ENCODE measurements around the gene JUP. TPM values are rescaled to one million over a fixed set of nuclear protein-coding genes. Genes with fewer than 3 reads are reported as not detected.

The JUP gene
- polyA plus RNA-seq, 1 of the 3 experiments (the other 2 are of a cell fraction): 13.0 TPM

GRCh38 chr17:41724476-41725050 is 61.9 kb downstream of the JUP start:
- H3K9me3 ChIP-seq: no peaks in the 10 kb centered on the region
- no peak overlapping the region for H3K4me3 ChIP-seq (ENCODE audit: low read depth in 2 of 2, low read length in 1 of 2)
- H3K9ac ChIP-seq: no peak overlapping the region
- no peak overlapping the region for H3K4me2 ChIP-seq
- H3F3A ChIP-seq (replicated peaks; ENCODE audit: insufficient read depth): no peaks in the 10 kb centered on the region
- H3K27ac ChIP-seq (ENCODE audit: low read depth in 2 of 2, low read length in 1 of 2): no peak overlapping the region
- H3K79me2 ChIP-seq (ENCODE audit: insufficient read depth): no peaks in the 10 kb centered on the region
- WGBS (ENCODE audit: low lambda C conversion rate): 67% methylated on average over 9 of the region's 17 CpGs
- CTCF ChIA-PET: interaction anchor here (0.6 to 24.8 kb wide), 6 partner anchors 10 to 79 kb away, joined by 3 to 405 read pairs (median 10); partner anchors contain the start of genes FKBP10, JUP and P3H4
- TF ChIP-seq NFIC (IDR thresholded peaks at IDR 0.05; ENCODE audit: borderline replicate concordance): no peak
- no peak for TF ChIP-seq RXRA (IDR thresholded peaks at IDR 0.05; ENCODE audit: borderline replicate concordance, low read depth)
- no peak overlapping the region for H2AFZ ChIP-seq (ENCODE audit: low read depth)
- no peak for DNase-seq
- H3K9me2 ChIP-seq: no peaks in the 10 kb centered on the region
- POLR2A ChIA-PET: no interaction called here
- H3K27me3 ChIP-seq (ENCODE audit: insufficient read depth): no peaks in the 10 kb centered on the region
- no peaks in the 10 kb centered on the region for H3K4me1 ChIP-seq (ENCODE audit: control insufficient read depth in 1 of 2, insufficient read depth in 2 of 2, low read depth in 1 of 2, low read length in 1 of 2)
- H4K20me1 ChIP-seq (ENCODE audit: insufficient read depth): no peaks in the 10 kb centered on the region
- H3K36me3 ChIP-seq (replicated peaks in 1 of 2; ENCODE audit: control insufficient read depth in 1 of 2, insufficient read depth in 2 of 2, low read length in 1 of 2): no peaks in the 10 kb centered on the region

GRCh38 chr17:41723801-41724475 is 62.6 kb downstream of the JUP start:
- Histone ChIP-seq H3K27ac (ENCODE audit: low read depth in 2 of 2, low read length in 1 of 2) (no peak overlapping the region), H4K20me1 (ENCODE audit: insufficient read depth) (no peaks in the 10 kb centered on the region), H2AFZ (ENCODE audit: low read depth) (no peak overlapping the region), H3K4me3 (ENCODE audit: low read depth in 2 of 2, low read length in 1 of 2) (no peak overlapping the region), H3F3A (replicated peaks; ENCODE audit: insufficient read depth) (no peaks in the 10 kb centered on the region), H3K9me2 (no peaks in the 10 kb centered on the region), H3K4me1 (ENCODE audit: control insufficient read depth in 1 of 2, insufficient read depth in 2 of 2, low read depth in 1 of 2, low read length in 1 of 2) (no peaks in the 10 kb centered on the region), H3K9me3 (no peaks in the 10 kb centered on the region), H3K36me3 (replicated peaks in 1 of 2; ENCODE audit: control insufficient read depth in 1 of 2, insufficient read depth in 2 of 2, low read length in 1 of 2) (no peaks in the 10 kb centered on the region), H3K79me2 (ENCODE audit: insufficient read depth) (no peaks in the 10 kb centered on the region), H3K27me3 (ENCODE audit: insufficient read depth) (no peaks in the 10 kb centered on the region), H3K9ac (no peak overlapping the region), H3K4me2 (no peak overlapping the region)
- no peak for TF ChIP-seq FOXJ3 (CRISPR knock-in tag; IDR thresholded peaks at IDR 0.05)
- TF ChIP-seq EP300 (IDR thresholded peaks at IDR 0.05; ENCODE audit: borderline replicate concordance in 1 of 2, low read depth in 1 of 2, low read length in 1 of 2): no peak
- WGBS (ENCODE audit: low lambda C conversion rate): 54% methylated on average over 9 of the region's 12 CpGs
- ChIA-PET CTCF (interaction anchor here (0.7 to 24.8 kb wide), 7 partner anchors 11 to 80 kb away, joined by 3 to 405 read pairs (median 13); partner anchors contain the start of genes FKBP10, JUP and P3H4), POLR2A (no interaction called here)
- DNase-seq: no peak

GRCh38 chr17:41722231-41722630 is 64.3 kb downstream of the JUP start:
- CTCF ChIA-PET: interaction anchor here (0.8 to 3.4 kb wide), 3 partner anchors 15 to 60 kb away, joined by 3 to 20 read pairs (median 5); no protein-coding TSS in a partner anchor
- no peak overlapping the region for H3K4me2 ChIP-seq
- POLR2A ChIA-PET: no interaction called here

More at GRCh38 chr17:41722231-41722630, 64.3 kb downstream of the JUP start:
- H3K9ac ChIP-seq: no peak overlapping the region
- H3K4me3 ChIP-seq (ENCODE audit: low read depth in 2 of 2, low read length in 1 of 2): no peak overlapping the region
- no peak overlapping the region for H3K27ac ChIP-seq (ENCODE audit: low read depth in 2 of 2, low read length in 1 of 2)
- TF ChIP-seq YY1 (IDR thresholded peaks at IDR 0.05; ENCODE audit: low read depth) (no peak), NFIC (IDR thresholded peaks at IDR 0.05; ENCODE audit: borderline replicate concordance) (no peak), JUND (IDR thresholded peaks at IDR 0.05) (no peak), CHD2 (IDR thresholded peaks at IDR 0.05; ENCODE audit: low read length, partially characterized antibody) (no peak), EP300 (IDR thresholded peaks at IDR 0.05; ENCODE audit: borderline replicate concordance in 1 of 2, low read depth in 1 of 2, low read length in 1 of 2) (no peak), MXI1 (IDR thresholded peaks at IDR 0.05; ENCODE audit: low read depth, low read length) (no peak), GABPA (IDR thresholded peaks at IDR 0.05; ENCODE audit: low read depth) (no peak), FOXM1 (IDR thresholded peaks at IDR 0.05; ENCODE audit: low read depth) (no peak), EZH2phosphoT487 (IDR thresholded peaks at IDR 0.05; ENCODE audit: borderline replicate concordance, low read depth) (no peak), FOSL2 (IDR thresholded peaks at IDR 0.05; ENCODE audit: borderline replicate concordance, low read depth) (no peak)
- no peaks in the 10 kb centered on the region for H3K9me2 ChIP-seq
- no peak for DNase-seq
- H2AFZ ChIP-seq (ENCODE audit: low read depth): no peak overlapping the region
- no peaks in the 10 kb centered on the region for H3K36me3 ChIP-seq (replicated peaks in 1 of 2; ENCODE audit: control insufficient read depth in 1 of 2, insufficient read depth in 2 of 2, low read length in 1 of 2)
- 80% methylated on average over 7 of the region's 7 CpGs for WGBS (ENCODE audit: low lambda C conversion rate)
- no peaks in the 10 kb centered on the region for H3K27me3 ChIP-seq (ENCODE audit: insufficient read depth)
- H3K79me2 ChIP-seq (ENCODE audit: insufficient read depth): no peaks in the 10 kb centered on the region
- no peaks in the 10 kb centered on the region for H3F3A ChIP-seq (replicated peaks; ENCODE audit: insufficient read depth)
- no peaks in the 10 kb centered on the region for H4K20me1 ChIP-seq (ENCODE audit: insufficient read depth)
- no peaks in the 10 kb centered on the region for H3K9me3 ChIP-seq
- no peaks in the 10 kb centered on the region for H3K4me1 ChIP-seq (ENCODE audit: control insufficient read depth in 1 of 2, insufficient read depth in 2 of 2, low read depth in 1 of 2, low read length in 1 of 2)
